Astrocyte (in vitro differentiated cells and primary cell): ENCODE results near the gene GOLGA6L25. TPM values are rescaled to one million over a fixed set of nuclear protein-coding genes. Genes with fewer than 3 reads are reported as not detected.
"Not testable (repeated sequence)": the region's sequence is repeated elsewhere in the genome, so short reads cannot be mapped to it uniquely, and the experiment has no call there.

Experiments
- DNase-seq: peaks from one replicate; pipeline ENCODE4 v3.0.0-alpha.2; 2010; ENCODE audit warnings: low read depth
- FAIRE-seq: peaks from 2 replicates; lab custom pipeline; 2011; peaks lifted over from hg19 to GRCh38; lab: Jason Lieb, UNC
- H2AFZ ChIP-seq: 2 replicates; pipeline ENCODE4 v1.6.0; 2012; ENCODE audit warnings: low read depth, low read length, inconsistent platforms
- H3K27ac ChIP-seq: 2 replicates; pipeline ENCODE4 v1.5.1; 2011; ENCODE audit warnings: low read depth, low read length, inconsistent platforms
- H3K27me3 ChIP-seq: 2 replicates; pipeline ENCODE4 v1.6.0; 2011; ENCODE audit warnings: low read length, inconsistent platforms; ENCODE audit not compliant: insufficient read depth
- H3K36me3 ChIP-seq: 2 replicates; pipeline ENCODE4 v1.5.1; 2011; ENCODE audit warnings: low read length, inconsistent platforms; ENCODE audit not compliant: insufficient read depth
- H3K4me1 ChIP-seq: 2 replicates; pipeline ENCODE4 v1.5.1; 2011; ENCODE audit warnings: low read length, inconsistent platforms; ENCODE audit not compliant: insufficient read depth
- H3K4me2 ChIP-seq: 2 replicates; pipeline ENCODE4 v1.6.0; 2012; ENCODE audit warnings: low read length, inconsistent platforms
- H3K4me3 ChIP-seq: 2 replicates; pipeline ENCODE4 v1.5.1; 2011; ENCODE audit warnings: low read depth, mild to moderate bottlenecking, low read length, inconsistent platforms; ENCODE audit not compliant: insufficient read depth
- H3K79me2 ChIP-seq: 2 replicates; pipeline ENCODE4 v1.6.0; 2012; ENCODE audit warnings: mild to moderate bottlenecking, low read length, inconsistent platforms; ENCODE audit not compliant: insufficient read depth
- H3K9ac ChIP-seq: 2 replicates; pipeline ENCODE4 v1.6.0; 2012; ENCODE audit warnings: mild to moderate bottlenecking, low read length, inconsistent platforms
- H3K9me3 ChIP-seq: 2 replicates; pipeline ENCODE4 v1.5.1; 2012; ENCODE audit warnings: low read depth, mild to moderate bottlenecking, low read length, inconsistent platforms; ENCODE audit not compliant: insufficient read depth
- H4K20me1 ChIP-seq: 2 replicates; pipeline ENCODE4 v1.6.0; 2012; ENCODE audit warnings: low read length, inconsistent platforms; ENCODE audit not compliant: insufficient read depth
- H3K27ac Mint-ChIP-seq: one replicate; pipeline ENCODE4 v1.8.0; 2021; ENCODE audit warnings: mild to moderate bottlenecking, mixed read lengths; ENCODE audit not compliant: unreplicated experiment
- H3K27me3 Mint-ChIP-seq: one replicate; pipeline ENCODE4 v1.8.0; 2021; ENCODE audit warnings: low read depth, mixed read lengths; ENCODE audit not compliant: unreplicated experiment
- H3K36me3 Mint-ChIP-seq: one replicate; pipeline ENCODE4 v1.8.0; 2021; ENCODE audit warnings: low read depth, mixed read lengths; ENCODE audit not compliant: unreplicated experiment
- H3K4me1 Mint-ChIP-seq: one replicate; pipeline ENCODE4 v1.8.0; 2021; ENCODE audit warnings: low read depth, mixed read lengths; ENCODE audit not compliant: unreplicated experiment
- H3K4me3 Mint-ChIP-seq: one replicate; pipeline ENCODE4 v1.8.0; 2021; ENCODE audit warnings: mild to moderate bottlenecking, moderate library complexity, mixed read lengths; ENCODE audit not compliant: unreplicated experiment
- H3K9me3 Mint-ChIP-seq: one replicate; pipeline ENCODE4 v1.8.0; 2021; ENCODE audit warnings: mild to moderate bottlenecking, mixed read lengths; ENCODE audit not compliant: unreplicated experiment
- total RNA-seq: library from RNA; stranded (reverse); gene quantifications from 2 replicates; pipeline ENCODE4 v1.2.1, GENCODE V29; 2021

GOLGA6L25 gene
- total RNA-seq, 1 donor from 2014 or later: not detected

DNA sequence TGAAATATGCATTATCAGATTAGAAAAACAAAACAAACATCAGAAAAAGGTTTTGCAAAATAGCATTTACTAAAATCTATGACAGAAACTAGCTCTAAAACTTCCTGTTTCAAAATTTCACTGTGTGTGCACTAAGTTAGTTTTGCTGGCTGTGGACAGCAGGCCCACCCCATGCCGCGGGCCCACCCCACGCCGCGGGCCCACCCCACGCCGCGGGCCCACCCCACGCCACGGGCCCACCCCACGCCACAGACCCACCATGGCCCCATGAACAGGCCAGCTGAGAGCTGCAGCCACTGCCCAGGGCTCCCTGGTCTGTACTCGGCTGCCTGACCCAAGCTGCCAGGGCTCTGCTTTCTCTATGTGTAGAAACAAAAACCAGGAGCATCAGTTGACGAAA lies 20.0 kb downstream of the GOLGA6L25 start:
- H4K20me1 ChIP-seq, H2AFZ ChIP-seq, H3K4me2 ChIP-seq, H3K36me3 ChIP-seq, H3K9me3 ChIP-seq, H3K27me3 ChIP-seq, H3K36me3 Mint-ChIP-seq, DNase-seq, H3K27ac ChIP-seq, H3K79me2 ChIP-seq, H3K9me3 Mint-ChIP-seq, H3K4me1 ChIP-seq, H3K4me1 Mint-ChIP-seq, H3K27ac Mint-ChIP-seq, H3K27me3 Mint-ChIP-seq, H3K4me3 ChIP-seq, H3K9ac ChIP-seq, FAIRE-seq, H3K4me3 Mint-ChIP-seq: not testable (repeated sequence)

DNA sequence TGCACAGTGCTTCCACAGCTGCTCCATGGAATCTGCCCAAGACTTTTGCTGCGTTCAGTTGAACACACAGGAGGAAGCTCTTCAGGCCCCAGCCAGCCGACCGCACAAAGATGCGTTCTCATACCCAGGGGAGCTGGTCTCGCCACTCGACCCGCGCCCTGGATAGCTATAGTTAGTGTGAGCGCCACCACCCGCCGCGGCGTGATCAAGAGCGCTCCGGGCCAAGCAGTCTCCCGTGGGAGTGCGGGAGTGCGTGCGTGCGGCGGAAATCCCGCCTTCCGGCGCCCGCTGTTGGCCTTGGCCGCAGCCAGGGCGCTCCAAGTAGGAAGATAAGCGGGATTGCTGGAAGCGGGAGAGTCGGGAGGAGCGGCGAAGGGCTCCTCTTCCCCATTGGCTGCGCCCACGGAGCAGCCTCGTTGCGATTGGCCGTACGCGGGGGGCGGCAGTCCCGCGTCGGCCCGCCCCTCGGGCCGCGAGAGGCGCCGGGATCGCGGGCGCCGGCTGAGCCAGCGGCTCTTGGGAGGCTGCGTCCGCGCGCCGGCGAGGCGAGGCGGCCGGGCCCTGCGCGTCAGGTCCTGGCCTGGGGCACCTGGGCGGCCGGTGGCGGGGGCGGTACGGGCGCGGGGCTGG lies 35.7 kb downstream of the GOLGA6L25 start:
- FAIRE-seq, H3K4me1 Mint-ChIP-seq, H3K4me2 ChIP-seq: not testable (repeated sequence)

DNA sequence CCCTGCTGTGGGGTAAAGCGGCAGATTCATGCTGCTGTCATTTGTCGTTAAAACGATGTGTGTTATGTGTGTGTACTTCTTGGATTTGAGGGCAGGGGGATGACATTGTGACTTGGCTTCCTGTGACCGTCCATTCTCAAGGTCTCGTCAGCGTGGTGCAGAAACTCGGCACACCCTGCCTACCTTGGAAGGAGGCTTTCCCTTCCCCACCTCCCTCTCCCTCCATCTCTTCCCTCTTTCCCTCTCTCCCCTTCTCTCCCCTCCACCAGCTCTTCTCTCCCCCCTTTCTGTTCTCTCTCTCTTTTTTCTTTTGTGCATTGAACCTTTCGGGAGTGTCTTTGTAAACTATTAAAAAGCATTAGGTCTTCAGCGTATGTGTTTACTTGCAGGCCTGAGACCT lies 36.4 kb downstream of the GOLGA6L25 start:
- Histone ChIP-seq H3K9ac (peak overlapping the region; percentile 59), H3K4me3 (peak overlapping the region; percentile 50), H3K4me2 (peak overlapping the region; percentile 71)
- H3K27ac Mint-ChIP-seq: peak overlapping the region; percentile 50
- H3K4me1 ChIP-seq, H3K9me3 ChIP-seq, H3K36me3 ChIP-seq, H3K27me3 Mint-ChIP-seq, H2AFZ ChIP-seq, H3K9me3 Mint-ChIP-seq, DNase-seq, H3K27ac ChIP-seq, H3K79me2 ChIP-seq, H3K27me3 ChIP-seq, H3K4me1 Mint-ChIP-seq, FAIRE-seq, H3K36me3 Mint-ChIP-seq, H4K20me1 ChIP-seq: not testable (repeated sequence)
- H3K4me3 Mint-ChIP-seq: peak overlapping the region; percentile 86

More for the DNA sequence above, 35.7 kb downstream of the GOLGA6L25 start:
- H3K36me3 Mint-ChIP-seq, H3K27me3 Mint-ChIP-seq, H3K4me3 ChIP-seq, H3K9me3 Mint-ChIP-seq, H3K27me3 ChIP-seq, DNase-seq, H2AFZ ChIP-seq, H3K27ac ChIP-seq, H3K27ac Mint-ChIP-seq, H3K9ac ChIP-seq, H3K79me2 ChIP-seq, H3K9me3 ChIP-seq, H4K20me1 ChIP-seq, H3K4me3 Mint-ChIP-seq, H3K36me3 ChIP-seq, H3K4me1 ChIP-seq: not testable (repeated sequence)

DNA sequence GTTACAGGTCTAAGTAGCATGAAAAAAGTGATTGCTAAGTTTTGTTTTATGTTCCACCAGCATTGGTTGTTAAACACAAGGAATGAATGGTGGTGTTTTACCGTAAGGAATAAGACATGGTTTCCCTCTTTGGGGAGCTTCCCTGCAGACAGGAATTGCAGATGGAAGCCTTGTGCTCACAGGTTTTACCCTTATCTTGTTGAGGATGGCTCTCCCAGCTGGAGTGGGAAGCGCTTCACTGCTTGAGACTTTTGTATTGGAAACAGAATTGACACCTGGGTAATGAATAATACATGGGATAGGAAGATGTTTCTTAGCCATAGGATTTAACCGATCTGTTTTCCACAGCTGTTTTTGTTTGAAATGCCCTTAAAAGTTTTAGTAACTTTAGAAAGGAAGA lies 39.0 kb downstream of the GOLGA6L25 start:
- FAIRE-seq: not testable (repeated sequence)

DNA sequence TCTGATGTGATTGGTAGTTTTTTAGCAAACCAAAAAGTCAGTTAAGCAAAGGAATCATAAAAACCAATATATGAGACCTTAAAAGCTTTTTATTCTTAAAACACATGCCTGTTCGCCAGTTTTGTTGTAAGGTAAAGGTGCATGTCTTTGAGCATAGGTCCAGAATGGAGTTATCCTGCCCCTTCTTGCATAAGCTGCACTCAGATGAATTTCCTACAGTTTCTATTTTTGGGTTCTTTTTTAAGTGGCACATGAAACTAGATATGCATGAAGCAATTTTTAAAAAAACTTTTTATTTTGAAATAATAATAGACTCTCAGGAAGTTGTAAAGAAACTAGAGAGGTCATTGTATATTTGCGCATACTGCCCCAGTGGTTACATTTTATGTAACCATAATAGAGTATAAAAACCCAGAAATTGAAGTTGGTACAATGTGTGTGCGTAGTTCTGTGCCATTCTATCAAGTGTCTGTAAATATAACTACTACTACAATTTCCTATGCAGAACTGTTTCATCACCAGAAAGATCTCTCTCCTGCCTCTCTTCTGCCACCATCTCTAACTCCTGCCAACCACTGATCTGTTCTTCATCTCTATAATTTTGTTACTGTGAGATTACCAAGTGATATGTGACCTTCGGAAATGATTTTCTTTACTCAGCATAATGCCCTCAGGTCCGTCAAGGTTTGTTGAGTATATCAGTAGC lies 40.2 kb downstream of the GOLGA6L25 start:
- not testable (repeated sequence) for H3K4me1 Mint-ChIP-seq, H3K27ac Mint-ChIP-seq, H3K36me3 ChIP-seq, H3K4me3 ChIP-seq, H2AFZ ChIP-seq, H3K4me1 ChIP-seq, H3K9me3 ChIP-seq, H3K27me3 Mint-ChIP-seq, H3K79me2 ChIP-seq, H3K9me3 Mint-ChIP-seq, H3K36me3 Mint-ChIP-seq, H4K20me1 ChIP-seq, H3K9ac ChIP-seq, FAIRE-seq, DNase-seq, H3K4me3 Mint-ChIP-seq, H3K27me3 ChIP-seq, H3K4me2 ChIP-seq, H3K27ac ChIP-seq

More for the DNA sequence above, 39.0 kb downstream of the GOLGA6L25 start:
- H3K4me1 ChIP-seq, H3K36me3 ChIP-seq, H4K20me1 ChIP-seq, H3K4me3 ChIP-seq, H3K27me3 ChIP-seq, H2AFZ ChIP-seq, H3K27ac ChIP-seq, H3K27ac Mint-ChIP-seq, H3K4me1 Mint-ChIP-seq, DNase-seq, H3K9ac ChIP-seq, H3K4me3 Mint-ChIP-seq, H3K27me3 Mint-ChIP-seq, H3K9me3 ChIP-seq, H3K79me2 ChIP-seq, H3K4me2 ChIP-seq, H3K36me3 Mint-ChIP-seq, H3K9me3 Mint-ChIP-seq: not testable (repeated sequence)

DNA sequence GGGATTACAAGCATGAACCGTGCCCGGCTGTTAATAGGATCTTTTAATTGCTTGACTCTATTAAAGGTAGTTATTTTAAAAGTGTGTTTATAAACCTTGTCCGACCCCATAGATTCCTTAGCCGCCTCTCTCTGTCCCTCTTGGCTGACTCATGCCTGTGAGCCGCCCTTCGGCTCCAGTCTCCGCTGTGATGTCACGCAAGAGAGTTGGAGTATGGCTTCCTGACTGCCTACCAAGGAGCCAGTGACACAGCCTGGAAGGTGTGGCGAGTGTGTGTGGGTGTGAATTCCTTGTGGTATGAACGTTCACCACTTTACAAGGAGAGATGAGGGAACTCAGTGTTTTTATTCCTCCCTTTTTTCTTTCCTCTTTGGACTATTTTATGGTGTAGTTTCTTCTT lies 44.1 kb downstream of the GOLGA6L25 start:
- H3K9me3 ChIP-seq, H2AFZ ChIP-seq, H3K4me1 ChIP-seq, H3K4me3 ChIP-seq, H3K9me3 Mint-ChIP-seq, H3K27me3 Mint-ChIP-seq, H3K4me3 Mint-ChIP-seq, H3K27me3 ChIP-seq, H4K20me1 ChIP-seq, H3K36me3 ChIP-seq, H3K4me2 ChIP-seq, H3K27ac ChIP-seq, H3K27ac Mint-ChIP-seq, H3K4me1 Mint-ChIP-seq, H3K9ac ChIP-seq, H3K36me3 Mint-ChIP-seq, H3K79me2 ChIP-seq, FAIRE-seq, DNase-seq: not testable (repeated sequence)
